ENCODE measurements around the gene TRIM33. TPM values are rescaled to one million over a fixed set of nuclear protein-coding genes. Genes with fewer than 3 reads are reported as not detected.

TRIM33 gene
- total RNA-seq, 1 experiment from 2014 or later, result 53.8 TPM

DNA sequence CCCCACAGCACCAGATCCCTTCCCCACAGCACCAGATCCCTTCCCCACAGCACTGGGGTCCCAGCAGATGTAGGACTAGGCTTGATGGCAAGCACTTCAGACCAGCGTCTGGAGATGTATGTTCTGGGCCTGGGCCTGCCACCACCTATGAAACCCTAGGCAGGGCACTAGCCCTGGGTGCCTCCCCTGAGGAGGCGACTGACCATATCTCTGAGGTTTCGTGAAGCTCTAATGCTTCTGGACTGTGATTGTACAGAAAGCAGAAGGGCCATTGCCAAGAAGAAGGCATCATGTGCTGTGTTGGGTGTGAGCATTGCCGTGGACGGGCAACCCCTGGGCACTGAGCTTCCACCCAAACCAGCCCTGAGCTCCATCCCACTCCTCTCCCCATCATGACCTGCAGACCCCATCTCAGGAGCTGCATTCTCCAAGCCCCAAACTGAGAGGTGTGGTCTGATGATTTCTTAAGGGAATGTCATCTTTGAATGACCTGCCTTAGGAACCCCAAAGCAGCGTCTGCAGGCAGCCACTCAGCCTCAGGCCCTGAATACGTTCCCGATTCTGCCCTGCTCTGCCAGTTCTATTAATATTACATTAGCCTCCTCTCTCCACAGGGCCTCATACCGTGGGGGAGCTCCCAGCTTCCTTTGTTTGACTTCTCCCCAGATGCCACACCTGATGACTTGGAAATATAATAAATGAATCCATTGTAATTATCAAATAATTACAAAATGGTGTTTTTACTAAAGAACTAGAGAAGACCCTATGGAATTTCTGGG is 163.4 kb downstream of the TRIM33 start:
- no peak overlapping the region for H4K91ac ChIP-seq (ENCODE audit: insufficient read length, low read depth, low read length)
- TF ChIP-seq, protein P1, sequence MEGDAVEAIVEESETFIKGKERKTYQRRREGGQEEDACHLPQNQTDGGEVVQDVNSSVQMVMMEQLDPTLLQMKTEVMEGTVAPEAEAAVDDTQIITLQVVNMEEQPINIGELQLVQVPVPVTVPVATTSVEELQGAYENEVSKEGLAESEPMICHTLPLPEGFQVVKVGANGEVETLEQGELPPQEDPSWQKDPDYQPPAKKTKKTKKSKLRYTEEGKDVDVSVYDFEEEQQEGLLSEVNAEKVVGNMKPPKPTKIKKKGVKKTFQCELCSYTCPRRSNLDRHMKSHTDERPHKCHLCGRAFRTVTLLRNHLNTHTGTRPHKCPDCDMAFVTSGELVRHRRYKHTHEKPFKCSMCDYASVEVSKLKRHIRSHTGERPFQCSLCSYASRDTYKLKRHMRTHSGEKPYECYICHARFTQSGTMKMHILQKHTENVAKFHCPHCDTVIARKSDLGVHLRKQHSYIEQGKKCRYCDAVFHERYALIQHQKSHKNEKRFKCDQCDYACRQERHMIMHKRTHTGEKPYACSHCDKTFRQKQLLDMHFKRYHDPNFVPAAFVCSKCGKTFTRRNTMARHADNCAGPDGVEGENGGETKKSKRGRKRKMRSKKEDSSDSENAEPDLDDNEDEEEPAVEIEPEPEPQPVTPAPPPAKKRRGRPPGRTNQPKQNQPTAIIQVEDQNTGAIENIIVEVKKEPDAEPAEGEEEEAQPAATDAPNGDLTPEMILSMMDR (conservative IDR thresholded peaks at IDR 0.05), result no peak
- no peak overlapping the region for H3K27ac Mint-ChIP-seq
- H3K4me2 ChIP-seq (ENCODE audit: insufficient read depth, insufficient read length, low read length), result no peak overlapping the region
- H3K23me2 ChIP-seq (ENCODE audit: insufficient read length, low read depth, low read length, poor library complexity, severe bottlenecking), result peaks cover 8% of the 10 kb centered on the region
- H3T11ph ChIP-seq (ENCODE audit: low read length), result no peak overlapping the region
- H3K18ac ChIP-seq (ENCODE audit: insufficient read length, low read depth, low read length), result no peak overlapping the region
- H3K27me3 ChIP-seq (ENCODE audit: insufficient read depth, low read length), result no peaks in the 10 kb centered on the region
- no peaks in the 10 kb centered on the region for H4K20me1 ChIP-seq (ENCODE audit: control insufficient read depth, insufficient read depth, insufficient read length)
- no peak overlapping the region for H2BK12ac ChIP-seq (ENCODE audit: insufficient read length, low read depth, low read length)
- H2BK20ac ChIP-seq (ENCODE audit: low read depth, low read length, poor library complexity, severe bottlenecking), result no peak overlapping the region
- no peaks in the 10 kb centered on the region for H3K79me2 ChIP-seq (ENCODE audit: insufficient read depth, low read length)
- H2AFZ ChIP-seq (ENCODE audit: low read length), result no peak overlapping the region
- H3K4me1 Mint-ChIP-seq, result peaks cover 8 to 14% of the 10 kb centered on the region in 2 experiments
- no peaks in the 10 kb centered on the region for H3K9me3 Mint-ChIP-seq
- no peaks in the 10 kb centered on the region; the same call in 1 of the 2 replicates for H3K4me1 ChIP-seq (ENCODE audit: insufficient read depth, low read length)
- H2BK15ac ChIP-seq (ENCODE audit: low read depth, low read length), result no peak overlapping the region
- no peak overlapping the region for H4K5ac ChIP-seq (ENCODE audit: insufficient read length, low read depth, low read length)
- no CpG with 5 or more reads among the region's 9 CpGs for WGBS (ENCODE audit: extremely low coverage, insufficient read length, low lambda C conversion rate)
- H3K23ac ChIP-seq (ENCODE audit: insufficient read length, low read depth, low read length), result no peak overlapping the region
- no peak overlapping the region for H3K4me3 Mint-ChIP-seq
- no peak overlapping the region for H3K56ac ChIP-seq (ENCODE audit: insufficient read length, low read depth, low read length)
- H3K14ac ChIP-seq (ENCODE audit: insufficient read depth, low read length), result no peak overlapping the region; the same call in 1 of the 2 replicates
- peaks cover 12% of the 10 kb centered on the region for H3K27me3 Mint-ChIP-seq (ENCODE audit: low read depth)
- no peak overlapping the region for H3K4ac ChIP-seq (ENCODE audit: low read depth, low read length)
- H3K27ac ChIP-seq (ENCODE audit: insufficient read length, low read depth, low read length), result no peak overlapping the region
- H3K9me3 ChIP-seq (ENCODE audit: control insufficient read depth, low read depth, low read length), result no peaks in the 10 kb centered on the region
- H3K9ac ChIP-seq (ENCODE audit: extremely low read depth, insufficient read length, low read length), result no peak overlapping the region
- no peak overlapping the region for H4K8ac ChIP-seq (replicated peaks; ENCODE audit: insufficient read length, low read depth, low read length)
- no peaks in the 10 kb centered on the region for H3K79me1 ChIP-seq (ENCODE audit: insufficient read depth, low read depth, low read length, poor library complexity, severe bottlenecking)
- no peak overlapping the region for H2BK120ac ChIP-seq (ENCODE audit: low read depth, low read length, poor library complexity, severe bottlenecking)
- no peak overlapping the region for H2BK5ac ChIP-seq (ENCODE audit: insufficient read length, low read length)
- no peak for DNase-seq
- H3K36me3 Mint-ChIP-seq (ENCODE audit: insufficient read depth in 1 of 3, low read depth in 3 of 3), result no peaks in the 10 kb centered on the region
- H2AK5ac ChIP-seq (ENCODE audit: insufficient read length, low read length), result no peak overlapping the region

Data from H9 (cell line).